MM.1S (cell line): ENCODE results near the gene RNF187.

Experiments used
- CTCF ChIP-seq: fragments of 300-600 bp; sonication (generic); IDR thresholded peaks from 2 replicates; pipeline ENCODE4 v1.5.1; 2016; ENCODE audit warnings: antibody characterized with exemption, low read length, mixed read lengths
- EZH2 ChIP-seq: fragments of 300-600 bp; sonication (generic); optimal IDR thresholded peaks from 2 replicates; pipeline ENCODE3; 2017; ENCODE audit warnings: low read depth, mild to moderate bottlenecking, antibody characterized with exemption, low read length, mixed read lengths
- EZH2phosphoT487 ChIP-seq: fragments of 300-600 bp; sonication (generic); IDR thresholded peaks from 2 replicates; pipeline ENCODE4 v1.6.1; 2018; ENCODE audit warnings: antibody characterized with exemption, low read length

GRCh38 chr1:228493141-228494043 is 6.2 kb downstream of the RNF187 start:
- TF ChIP-seq EZH2 (no peak), CTCF (no peak), EZH2phosphoT487 (no peak)
